Measurements from ENCODE around the gene ULBP2. TPM values are rescaled to one million over a fixed set of nuclear protein-coding genes. Genes with fewer than 3 reads are reported as not detected.
"Not testable (repeated sequence)": the region's sequence is repeated elsewhere in the genome, so short reads cannot be mapped to it uniquely, and the experiment has no call there.

ULBP2 gene
- total RNA-seq, 1 experiment from 2014 or later: 42.6 TPM

DNA sequence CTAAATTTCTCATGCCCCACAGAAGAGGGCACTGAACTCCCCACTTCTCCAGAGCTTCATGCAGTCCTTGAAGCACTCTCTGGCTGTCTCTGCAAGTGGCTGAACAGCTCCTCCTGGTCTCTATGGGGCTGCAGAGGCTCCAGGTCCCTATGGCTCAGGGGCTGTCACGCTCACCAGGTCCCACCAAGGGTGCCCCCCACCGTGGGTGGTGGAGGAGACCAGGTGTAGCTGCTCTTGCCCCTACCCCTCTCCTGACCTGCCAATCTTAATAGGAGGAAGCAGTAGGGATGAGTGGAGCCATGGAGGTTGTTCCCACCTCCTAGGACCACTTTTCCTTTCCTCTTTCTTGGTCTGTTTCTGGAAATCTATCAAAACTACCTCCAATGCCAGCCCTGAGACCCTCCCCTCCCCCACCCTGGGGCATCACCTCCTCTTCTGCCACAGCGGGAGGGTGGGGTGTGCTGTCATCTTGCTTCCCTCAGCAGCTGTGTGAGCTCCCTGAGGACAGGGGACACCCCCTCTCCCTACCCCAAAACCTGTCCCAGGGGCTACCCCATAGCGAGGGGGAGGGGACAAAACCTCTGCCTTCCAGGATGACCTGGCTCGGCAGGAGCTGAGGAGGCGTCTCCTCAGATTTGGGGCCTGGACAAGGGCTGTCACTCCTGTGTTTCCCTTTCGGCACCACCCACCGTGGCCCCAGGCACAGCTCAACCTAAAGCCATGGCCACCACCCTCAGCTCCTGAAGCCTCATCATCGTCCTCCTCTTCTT lies 31.9 kb upstream of the ULBP2 start:
- no peak for DNase-seq (ENCODE audit: low read depth)

DNA sequence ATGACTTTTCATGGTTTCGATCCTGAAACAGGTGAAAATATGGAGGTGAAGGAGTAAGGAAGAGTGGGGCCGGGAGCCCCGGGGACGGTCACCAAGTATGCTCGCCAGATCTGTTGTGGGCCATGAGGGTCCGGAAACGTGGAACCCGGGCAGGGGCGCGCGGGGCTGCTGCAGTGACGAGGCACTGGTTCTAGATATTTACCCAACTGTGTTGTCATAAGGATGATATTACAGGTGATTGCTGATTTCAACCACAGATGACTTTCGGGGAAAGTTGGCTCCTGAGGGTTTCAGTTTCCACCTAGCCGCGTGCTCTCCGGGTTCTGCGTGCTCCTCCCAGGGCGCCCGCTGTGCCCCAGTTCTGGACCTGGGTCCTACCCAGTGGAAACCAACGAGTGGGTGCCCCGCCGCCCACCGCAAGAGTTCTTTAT lies 31.1 kb upstream of the ULBP2 start:
- DNase-seq (ENCODE audit: low read depth): no peak

DNA sequence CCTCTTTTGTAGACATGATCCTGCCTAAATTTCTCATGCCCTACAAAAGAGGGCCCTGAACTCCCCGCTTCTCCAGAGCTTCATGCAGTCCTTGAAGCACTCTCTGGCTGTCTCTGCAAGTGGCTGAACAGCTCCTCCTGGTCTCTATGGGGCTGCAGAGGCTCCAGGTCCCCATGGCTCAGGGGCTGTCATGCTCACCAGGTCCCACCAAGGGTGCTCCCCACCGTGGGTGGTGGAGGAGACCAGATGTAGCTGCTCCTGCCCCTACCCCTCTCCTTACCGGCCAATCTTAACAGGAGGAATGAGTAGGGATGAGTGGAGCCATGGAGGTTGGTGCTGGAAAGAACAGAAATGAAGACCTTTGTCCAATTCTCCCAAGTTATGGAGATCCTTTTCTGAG lies 29.1 kb upstream of the ULBP2 start:
- DNase-seq (ENCODE audit: low read depth): not testable (repeated sequence)

DNA sequence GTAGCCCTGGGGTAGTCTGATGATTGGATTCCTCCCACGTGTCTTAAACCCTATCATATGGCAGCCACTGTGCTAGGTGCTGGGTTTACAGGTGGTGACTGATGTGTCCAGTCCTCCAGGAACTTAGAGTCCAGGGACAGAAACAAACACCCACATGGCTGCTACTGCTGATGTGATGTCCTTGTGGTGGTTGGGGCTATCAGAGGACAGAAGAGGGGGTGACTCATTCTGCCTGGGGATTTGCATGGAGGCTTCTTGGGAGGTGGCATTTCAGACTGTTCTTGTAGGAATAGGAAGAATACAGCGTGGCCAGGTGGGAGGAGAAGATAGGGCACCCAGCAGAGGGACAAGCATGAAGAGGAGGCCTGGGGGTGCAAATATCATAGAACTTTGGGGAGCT lies 28.7 kb upstream of the ULBP2 start:
- no peak for DNase-seq (ENCODE audit: low read depth)

DNA sequence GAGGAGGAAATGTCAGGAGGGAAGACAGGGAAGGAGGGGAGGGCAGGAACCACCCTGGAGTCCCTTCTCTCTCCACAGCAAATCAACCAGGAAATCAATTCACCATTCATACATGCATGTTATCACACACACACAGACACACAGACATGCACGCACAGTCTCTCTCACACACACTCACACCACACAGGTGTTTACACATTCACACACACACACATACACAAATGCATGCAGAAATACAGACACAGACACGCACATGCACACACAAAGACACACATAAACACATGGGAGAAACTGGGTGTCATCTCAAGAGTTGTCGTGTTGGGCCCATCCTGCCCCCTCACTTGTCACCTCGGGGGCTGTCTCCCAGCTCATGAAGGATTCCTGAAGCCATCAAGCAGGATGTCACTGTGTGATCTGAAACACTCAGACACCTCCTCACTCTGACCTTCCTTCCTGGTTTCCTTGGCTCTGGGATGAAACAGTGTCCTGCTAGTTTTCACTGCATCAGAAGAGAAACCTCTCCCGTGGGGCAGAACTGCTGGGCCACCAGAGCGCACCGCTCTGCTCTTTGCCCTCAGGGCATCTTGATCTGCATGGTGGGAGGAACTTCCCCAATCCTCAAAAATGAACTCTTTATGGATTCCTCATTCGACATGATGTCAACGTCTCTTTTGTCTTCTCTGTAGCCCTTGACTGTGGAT lies 28.1 kb upstream of the ULBP2 start:
- no peak for DNase-seq (ENCODE audit: low read depth)

DNA sequence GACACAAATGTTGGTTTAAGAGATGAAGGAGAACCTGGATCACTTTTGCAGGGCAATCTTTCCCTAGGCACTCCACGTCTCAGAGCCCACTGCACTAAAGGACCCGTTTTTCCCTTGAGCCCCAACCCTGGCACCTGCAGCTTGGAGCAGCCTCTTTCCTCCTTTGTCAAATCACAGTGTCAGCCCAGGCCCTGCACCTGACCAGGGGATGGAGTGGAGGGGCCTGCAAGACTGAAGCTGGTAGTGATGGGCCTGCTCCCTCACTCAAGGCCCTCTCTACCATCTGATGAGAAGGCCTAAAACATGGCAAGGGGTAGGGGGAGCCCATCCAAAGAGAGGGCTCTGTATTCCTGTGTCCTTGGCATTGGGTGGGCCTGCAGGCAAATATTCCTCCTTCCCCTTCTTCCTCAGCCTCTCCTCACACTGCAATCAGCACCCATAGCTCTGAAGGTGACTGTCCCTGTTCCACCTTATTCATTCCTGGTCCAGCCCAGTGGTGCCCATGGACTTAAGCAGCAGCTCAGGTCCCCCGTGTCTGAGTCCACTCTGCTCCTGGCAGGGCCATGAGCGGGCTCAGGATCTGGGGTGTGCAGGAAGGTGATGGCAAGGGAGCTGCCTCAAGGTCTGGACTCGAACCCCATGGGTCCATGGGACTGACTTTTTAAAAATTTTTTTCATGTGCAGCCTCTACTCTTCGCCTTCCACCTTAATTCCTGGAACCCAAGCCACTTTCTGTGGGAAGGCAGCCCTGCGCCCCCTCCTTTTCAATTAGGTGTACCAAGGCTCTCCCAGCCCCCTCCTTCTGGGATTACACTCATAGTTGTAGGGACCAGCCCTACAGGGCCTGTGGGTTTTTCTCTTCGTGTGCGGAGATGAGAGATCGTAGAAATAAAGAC lies 25.6 kb upstream of the ULBP2 start:
- DNase-seq (ENCODE audit: low read depth): no peak

DNA sequence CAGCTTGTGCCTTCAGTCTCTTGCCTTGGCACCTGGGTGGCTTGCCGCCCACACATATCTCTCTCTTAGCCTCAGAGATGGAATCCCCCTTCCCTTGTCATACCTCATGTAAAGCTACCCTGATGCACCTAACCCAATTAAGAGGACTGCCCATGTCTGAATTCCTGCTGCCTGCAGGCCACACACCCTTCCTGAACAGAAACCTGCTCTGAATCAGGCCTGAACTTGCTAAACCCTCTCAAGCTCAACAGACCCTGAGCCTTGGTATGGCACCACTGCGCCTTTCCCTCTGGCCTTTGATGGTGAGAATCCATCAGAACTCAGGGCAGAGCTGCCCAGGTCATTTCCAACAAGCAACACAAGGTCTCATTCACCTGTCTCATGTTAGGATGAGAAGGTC lies 24.1 kb upstream of the ULBP2 start:
- no peak for DNase-seq (ENCODE audit: low read depth)

DNA sequence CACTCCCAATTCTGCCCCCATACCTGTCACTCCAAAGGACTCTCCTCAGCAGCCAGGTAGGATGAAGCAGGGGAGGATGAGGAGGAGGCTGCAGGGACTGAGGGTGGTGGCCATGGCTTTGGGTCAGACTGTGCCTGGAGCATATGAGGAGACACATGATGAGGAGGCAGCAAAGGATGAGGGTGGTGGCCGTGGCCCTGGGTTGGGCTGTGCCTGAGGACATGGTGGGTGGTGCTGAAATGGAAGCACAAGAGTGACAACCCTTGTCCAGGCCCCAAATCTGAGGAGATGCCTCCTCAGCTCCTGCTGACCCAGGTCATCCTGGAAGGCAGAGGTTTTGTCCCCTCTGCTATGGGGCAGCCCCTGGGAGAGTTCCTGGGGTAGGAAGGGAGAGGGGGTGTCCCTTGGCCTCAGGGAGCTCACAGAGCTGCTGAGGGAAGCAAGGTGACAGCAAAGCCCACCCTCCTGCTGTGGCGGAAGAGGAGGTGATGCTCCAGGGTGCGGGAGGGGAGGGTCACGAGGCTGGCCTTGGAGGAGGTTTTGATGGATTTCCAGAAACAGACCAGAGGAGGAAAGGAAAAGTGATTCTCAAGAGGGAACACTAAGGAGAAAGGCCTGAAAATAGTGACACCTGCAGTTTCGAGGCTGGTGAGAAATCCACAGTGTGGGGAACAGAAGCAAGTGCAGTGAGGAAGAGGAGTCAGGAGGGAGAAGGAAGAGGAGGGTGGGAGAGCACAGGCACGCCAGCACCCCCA lies 23.5 kb upstream of the ULBP2 start:
- no peak for DNase-seq (ENCODE audit: low read depth)

DNA sequence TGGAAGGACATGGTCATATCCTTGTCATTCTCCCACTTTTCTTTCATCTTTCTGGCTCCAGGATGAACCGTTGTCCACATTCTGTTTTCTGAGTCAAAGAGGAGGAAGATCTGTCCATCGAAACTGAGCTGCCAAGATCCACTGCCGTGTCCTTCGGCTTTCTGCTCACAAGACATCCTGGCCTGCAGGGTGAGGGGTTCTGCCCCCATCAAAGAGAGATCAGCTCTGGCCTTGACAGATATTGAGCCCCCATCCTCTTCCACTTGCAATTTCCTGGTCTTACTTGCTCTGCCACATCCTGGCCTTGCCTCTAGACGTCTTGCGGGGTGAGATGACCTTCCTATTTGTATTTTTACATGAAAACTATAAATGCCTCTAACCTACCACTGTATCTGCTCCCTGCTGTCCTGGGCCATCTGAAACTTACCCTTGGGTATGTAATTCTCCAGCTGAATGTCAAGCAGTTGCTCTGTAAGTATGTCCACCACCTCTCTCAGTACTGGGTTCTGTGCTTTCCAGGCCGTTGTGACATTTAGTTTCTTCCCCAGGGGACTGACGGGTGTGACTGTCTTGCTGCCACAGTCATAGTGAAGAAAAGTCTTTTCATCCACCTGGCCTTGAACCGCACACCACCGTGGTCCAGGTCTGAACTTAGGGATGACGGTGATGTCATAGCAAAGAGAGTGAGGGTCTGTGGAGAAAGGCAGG lies 22.5 kb upstream of the ULBP2 start:
- DNase-seq (ENCODE audit: low read depth): not testable (repeated sequence)

DNA sequence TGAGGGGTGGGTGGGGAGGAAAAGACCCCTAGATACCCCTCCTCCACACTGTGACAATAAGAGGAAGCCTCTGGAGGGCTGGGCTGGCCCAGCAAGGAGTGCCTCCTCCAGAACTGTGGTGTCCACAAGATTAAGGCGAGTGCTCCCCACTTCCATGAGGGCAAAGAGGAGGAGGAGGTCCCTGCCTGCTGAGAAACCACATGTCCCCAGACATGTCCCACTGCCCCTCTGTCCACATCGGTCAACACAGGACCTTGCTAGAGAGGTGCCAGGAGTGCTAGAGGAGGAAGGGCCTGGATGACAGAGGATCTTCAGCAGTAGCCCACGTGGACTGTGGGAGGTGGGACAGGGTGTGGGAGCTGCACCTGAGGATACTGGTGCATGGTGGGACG lies 22.0 kb upstream of the ULBP2 start:
- DNase-seq (ENCODE audit: low read depth): no peak

DNA sequence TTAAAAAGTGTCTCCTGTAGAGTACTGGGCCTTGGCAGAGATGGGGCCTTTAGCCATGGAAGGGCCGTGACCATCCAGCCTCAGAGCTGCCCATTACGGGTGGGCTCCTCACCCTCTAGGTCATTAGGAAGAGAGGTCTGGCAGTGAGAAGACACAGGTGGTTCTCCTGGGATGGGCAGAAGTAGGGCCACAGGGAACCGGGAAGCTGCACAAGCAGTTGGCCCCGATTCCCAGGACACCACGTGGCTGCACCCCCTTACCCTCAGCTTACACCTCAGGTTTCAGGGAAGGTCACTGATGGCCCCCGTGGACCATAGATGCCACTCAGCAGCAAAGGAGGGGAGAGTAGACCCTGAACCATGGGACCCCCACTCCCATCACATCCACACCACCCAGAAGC lies 20.5 kb upstream of the ULBP2 start:
- DNase-seq (ENCODE audit: low read depth): no peak

DNA sequence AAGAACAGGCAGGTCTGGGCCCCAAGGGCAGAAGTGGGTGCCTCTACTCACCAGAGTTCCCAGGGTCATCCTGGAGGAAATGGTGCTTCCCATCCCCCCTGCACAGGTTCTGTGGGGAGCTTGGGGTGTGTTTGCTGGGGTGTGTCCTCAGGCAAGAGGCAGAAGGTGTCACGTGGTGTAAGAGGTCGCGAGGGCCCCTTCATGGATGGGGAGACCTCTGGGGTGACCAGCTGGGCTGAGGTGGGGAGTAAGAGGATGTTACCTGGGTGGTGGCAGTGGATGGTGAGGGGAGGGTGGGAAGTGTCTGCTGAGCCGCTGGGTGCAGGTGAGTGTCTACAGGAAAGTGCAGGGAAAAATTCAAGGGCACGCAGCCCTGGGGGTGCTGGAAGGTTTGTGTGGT lies 19.7 kb upstream of the ULBP2 start:
- DNase-seq (ENCODE audit: low read depth): not testable (repeated sequence)

DNA sequence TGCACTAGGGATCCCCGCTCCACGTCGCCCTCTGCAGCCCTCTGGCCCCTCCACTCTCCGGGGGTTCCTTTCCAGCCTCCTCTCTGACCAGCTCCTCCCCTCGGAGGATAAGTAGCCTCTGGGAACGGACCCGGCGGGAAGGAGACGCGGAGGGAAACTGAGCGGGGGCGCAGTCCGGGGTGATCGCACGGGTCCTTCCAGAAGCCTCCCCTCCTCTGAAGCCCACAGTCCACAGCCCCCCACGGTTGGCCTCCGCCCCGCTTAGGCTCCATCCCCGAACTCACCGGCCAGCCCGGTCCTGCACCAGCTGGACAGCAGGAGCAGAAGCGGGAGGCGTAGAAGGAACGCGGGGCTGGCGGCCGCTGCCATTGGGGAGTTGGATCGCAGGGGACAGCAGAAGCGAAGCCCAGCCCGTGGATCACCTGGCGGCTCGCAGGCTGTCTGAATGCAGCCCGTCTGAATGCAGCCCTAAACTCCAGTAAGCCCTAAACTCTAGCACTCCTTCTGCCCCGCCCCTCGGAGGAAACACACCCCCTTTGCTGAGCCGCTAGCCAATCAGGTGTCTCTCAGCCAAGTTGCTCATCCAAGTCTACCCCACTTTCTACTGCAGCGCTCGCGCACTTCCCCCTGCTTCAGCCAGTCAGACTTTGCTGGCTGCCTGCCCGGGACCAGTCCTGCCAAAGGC lies 19.0 kb upstream of the ULBP2 start, which contains the start of gene RAET1G:
RAET1G (minus strand) TSS at position 480 of the 685 bp plus-strand sequence; CDS start at position 369, 111 bp downstream.
- peak; percentile 98 for DNase-seq (ENCODE audit: low read depth)

DNA sequence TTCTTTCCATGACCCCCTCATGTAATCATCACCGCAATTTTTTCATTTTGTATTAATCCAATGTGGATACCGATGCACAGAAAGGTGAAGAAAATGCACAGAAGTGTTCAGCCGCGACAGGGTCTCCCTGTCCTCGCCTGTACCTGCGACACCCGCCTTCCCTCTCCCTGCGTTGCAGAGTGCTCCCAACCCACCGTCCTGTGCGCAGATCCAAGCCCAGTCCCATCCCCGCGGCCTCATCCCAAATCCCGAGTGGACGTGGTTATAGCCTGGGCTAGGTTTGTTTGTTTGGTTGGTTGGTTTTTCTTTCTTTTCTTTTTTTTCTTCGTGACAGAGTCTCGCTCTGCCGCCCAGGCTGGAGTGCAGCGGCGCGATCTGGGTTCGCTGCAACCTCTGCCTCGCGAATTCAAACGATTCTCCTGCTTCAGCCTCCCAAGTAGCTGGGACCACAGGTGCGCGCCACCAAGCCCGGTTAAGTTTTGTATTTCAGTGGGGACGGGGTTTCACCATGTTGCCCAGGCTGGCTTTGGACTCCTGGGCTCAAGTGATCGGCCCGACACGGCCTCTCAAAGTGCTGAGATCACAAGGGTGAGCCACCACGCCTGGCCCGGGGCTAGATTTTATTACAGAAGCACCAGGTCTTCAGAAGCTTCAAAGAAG lies 18.4 kb upstream of the ULBP2 start:
- no peak for DNase-seq (ENCODE audit: low read depth)

DNA sequence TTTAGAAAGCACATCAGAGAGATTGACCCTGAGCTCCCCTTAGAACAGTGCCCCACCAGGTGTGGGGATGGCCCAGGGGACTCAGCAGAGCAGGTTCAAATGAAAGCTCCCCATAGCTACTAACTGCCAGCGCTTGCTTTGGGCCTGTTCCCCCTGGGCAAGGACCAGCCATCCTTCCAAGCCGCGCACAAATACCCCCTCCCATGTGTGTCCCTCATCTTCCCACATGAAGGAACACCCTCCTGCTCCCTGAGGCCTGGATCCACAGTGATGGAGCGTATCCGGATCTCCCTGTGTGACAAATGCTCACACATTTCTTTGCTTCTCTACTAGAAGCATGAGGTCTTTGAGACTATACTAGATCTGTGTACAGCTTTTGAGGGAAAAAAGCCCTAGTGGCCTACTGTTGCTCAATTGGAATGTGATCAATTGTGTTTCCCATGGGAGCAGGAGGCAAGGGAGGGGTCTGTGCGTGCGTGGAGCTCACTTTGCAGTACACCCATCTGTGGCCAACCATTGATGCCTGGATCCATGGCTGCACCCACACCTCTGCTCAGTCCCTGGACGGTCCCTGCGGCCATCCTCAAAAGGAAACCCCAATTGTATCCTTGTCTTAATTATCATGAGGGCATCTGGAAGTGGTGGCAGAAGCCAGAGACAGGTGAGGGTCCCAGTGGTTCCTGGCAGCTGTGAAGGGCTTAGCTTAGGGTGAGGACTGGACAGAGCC lies 17.4 kb upstream of the ULBP2 start:
- DNase-seq (ENCODE audit: low read depth): no peak

DNA sequence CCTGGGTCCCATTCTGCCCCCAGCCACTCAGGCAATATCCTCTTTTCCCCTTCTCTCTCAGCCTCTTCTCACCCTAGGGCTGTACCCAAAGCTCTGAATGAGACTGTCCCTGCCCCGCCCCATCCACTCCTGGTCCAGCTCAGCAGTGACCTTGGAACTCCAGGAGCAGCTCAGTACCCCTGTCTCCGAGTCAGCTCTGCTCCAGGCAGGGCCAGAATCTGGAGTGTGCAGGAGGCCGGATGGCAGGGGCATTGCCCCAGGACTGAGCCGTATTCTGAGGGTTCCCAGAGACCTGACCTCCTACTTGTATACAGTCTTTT lies 16.9 kb upstream of the ULBP2 start:
- DNase-seq (ENCODE audit: low read depth): no peak

DNA sequence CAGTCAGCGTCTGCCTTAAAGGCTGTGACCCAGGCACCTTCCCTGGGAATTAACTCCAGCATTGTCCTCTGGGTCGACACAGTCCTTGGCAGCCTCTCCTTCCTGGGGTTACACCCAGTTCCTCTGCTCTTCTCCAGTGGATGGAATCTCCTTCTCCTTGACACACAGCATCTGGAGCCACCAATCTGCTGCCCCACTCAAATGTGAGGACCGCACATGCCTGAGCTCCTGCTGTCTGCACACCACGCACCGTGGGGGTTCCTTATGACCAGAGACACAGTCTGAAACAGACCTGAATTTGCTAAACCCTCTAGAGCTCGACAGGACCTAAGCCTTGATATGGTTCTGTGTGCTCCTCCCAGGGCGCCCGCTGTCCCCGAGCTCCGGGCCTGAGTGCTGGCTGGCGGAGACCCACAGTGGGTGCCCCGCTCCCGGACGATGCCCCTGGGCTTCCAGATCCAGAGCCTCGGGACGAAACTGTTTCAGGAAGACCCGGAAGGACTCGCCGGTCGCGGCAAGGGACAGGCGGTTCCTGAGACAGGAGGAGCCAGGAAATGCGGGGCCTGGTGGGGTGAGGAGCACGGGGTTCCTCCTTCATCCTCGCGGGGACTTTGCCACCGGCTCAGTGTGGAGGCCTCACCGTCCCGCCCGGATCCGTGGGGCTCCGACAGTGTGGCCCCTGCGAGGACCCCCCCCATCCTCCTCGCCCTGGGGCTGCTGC lies 16.4 kb upstream of the ULBP2 start:
- no peak for DNase-seq (ENCODE audit: low read depth)

DNA sequence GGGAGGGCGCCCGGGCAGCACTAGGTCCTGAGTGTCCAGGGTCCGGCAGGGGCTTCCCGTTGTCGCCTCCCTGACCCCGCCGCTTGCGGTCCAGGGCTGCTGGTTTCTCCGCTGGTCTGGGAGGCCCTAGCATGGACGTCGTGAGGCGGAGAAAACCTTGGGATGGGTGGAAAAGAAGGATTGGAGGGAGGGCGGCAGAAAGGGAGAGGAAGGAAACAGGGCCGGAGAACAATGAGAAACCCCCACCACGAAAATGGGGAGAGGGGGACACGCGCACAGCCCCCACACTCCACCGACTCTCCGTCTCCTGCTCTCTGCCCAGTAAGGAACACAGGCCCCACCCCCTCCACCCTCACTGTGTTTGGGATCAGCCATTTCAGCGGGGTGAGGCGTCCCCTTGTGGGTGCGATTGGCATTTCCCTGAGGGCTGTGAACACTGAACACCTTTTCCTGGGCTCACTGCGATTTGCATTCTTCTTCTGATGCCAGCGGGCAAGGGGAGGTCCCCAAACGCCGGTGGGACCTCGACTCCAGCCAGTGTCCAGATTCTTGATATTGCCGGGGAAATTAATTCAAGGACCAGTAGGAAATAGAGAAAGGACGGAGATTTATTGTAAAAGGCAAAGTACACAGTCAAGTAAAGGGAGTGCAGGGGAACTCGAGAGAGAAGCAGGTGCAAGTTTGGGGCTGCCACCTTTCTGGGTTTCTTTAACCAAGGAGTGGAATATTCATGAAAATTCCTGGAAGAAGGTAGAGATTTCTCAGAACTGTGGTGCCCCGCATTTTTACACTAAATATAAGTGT lies 15.6 kb upstream of the ULBP2 start:
- peak; percentile 92 for DNase-seq (ENCODE audit: low read depth)

All from Daoy (cell line).